Measurements from ENCODE around the gene CYFIP2. TPM values are rescaled to one million over a fixed set of nuclear protein-coding genes. Genes with fewer than 3 reads are reported as not detected.

Gene CYFIP2
- total RNA-seq, 1 experiment from 2014 or later: 74.7 TPM

- no peak overlapping the region for H3K23ac ChIP-seq (ENCODE audit: insufficient read length, low read depth, low read length)
- no peak for TF ChIP-seq CTCF (conservative IDR thresholded peaks at IDR 0.05)
- no peak overlapping the region for H3K27ac ChIP-seq (ENCODE audit: insufficient read length, low read depth, low read length)
- no peak overlapping the region for H2BK12ac ChIP-seq (ENCODE audit: insufficient read length, low read depth, low read length)
- H2BK20ac ChIP-seq (ENCODE audit: low read depth, low read length, poor library complexity, severe bottlenecking): no peak overlapping the region
- no peak overlapping the region for H3K56ac ChIP-seq (ENCODE audit: insufficient read length, low read depth, low read length)
- no peak overlapping the region for H3K9ac ChIP-seq (ENCODE audit: extremely low read depth, insufficient read length, low read length)
- H3K79me2 ChIP-seq (ENCODE audit: insufficient read depth, low read length): 0 out of 2 replicates have a peak, but pooled peaks cover 1% of the 10 kb centered on the region
- no peak overlapping the region for H3K4ac ChIP-seq (ENCODE audit: low read depth, low read length)
- H4K20me1 ChIP-seq (ENCODE audit: control insufficient read depth, insufficient read depth, insufficient read length): no peaks in the 10 kb centered on the region
- no peak overlapping the region for H2BK120ac ChIP-seq (ENCODE audit: low read depth, low read length, poor library complexity, severe bottlenecking)
- no peak overlapping the region for H4K91ac ChIP-seq (ENCODE audit: insufficient read length, low read depth, low read length)
- Mint-ChIP-seq H3K27ac (no peak overlapping the region), H3K9me3 (no peaks in the 10 kb centered on the region), H3K36me3 (ENCODE audit: insufficient read depth in 1 of 3, low read depth in 3 of 3) (no peaks in the 10 kb centered on the region), H3K4me3 (no peak overlapping the region), H3K4me1 (peaks cover 2 to 4% of the 10 kb centered on the region in 2 experiments; a peak in 1 of 4 replicates), H3K27me3 (ENCODE audit: low read depth) (no peaks in the 10 kb centered on the region; the same call in 1 of the 2 replicates)
- no peaks in the 10 kb centered on the region for H3K27me3 ChIP-seq (ENCODE audit: insufficient read depth, low read length)
- no peak for DNase-seq
- H2BK5ac ChIP-seq (ENCODE audit: insufficient read length, low read length): no peak overlapping the region
- no CpG with 5 or more reads among the region's 6 CpGs for WGBS (ENCODE audit: extremely low coverage, insufficient read length, low lambda C conversion rate)
- no peak overlapping the region for H2AK5ac ChIP-seq (ENCODE audit: insufficient read length, low read length)
- no peak overlapping the region for H3T11ph ChIP-seq (ENCODE audit: low read length)
- H4K5ac ChIP-seq (ENCODE audit: insufficient read length, low read depth, low read length): no peak overlapping the region
- no peaks in the 10 kb centered on the region for H3K79me1 ChIP-seq (ENCODE audit: insufficient read depth, low read depth, low read length, poor library complexity, severe bottlenecking)
- no peak overlapping the region for H3K14ac ChIP-seq (ENCODE audit: insufficient read depth, low read length)
- no peak overlapping the region for H4K8ac ChIP-seq (replicated peaks; ENCODE audit: insufficient read length, low read depth, low read length)
- H2AFZ ChIP-seq (ENCODE audit: low read length): no peak overlapping the region
- H3K4me1 ChIP-seq (ENCODE audit: insufficient read depth, low read length): no peaks in the 10 kb centered on the region
- H3K4me2 ChIP-seq (ENCODE audit: insufficient read depth, insufficient read length, low read length): no peak overlapping the region
- no peaks in the 10 kb centered on the region for H3K9me3 ChIP-seq (ENCODE audit: control insufficient read depth, low read depth, low read length)
- no peak overlapping the region for H2BK15ac ChIP-seq (ENCODE audit: low read depth, low read length)
- no peaks in the 10 kb centered on the region for H3K23me2 ChIP-seq (ENCODE audit: insufficient read length, low read depth, low read length, poor library complexity, severe bottlenecking)
- no peak overlapping the region for H3K18ac ChIP-seq (ENCODE audit: insufficient read length, low read depth, low read length)
Observed at GRCh38 chr5:157216391-157217142, 49.4 kb upstream of the CYFIP2 start.
